ENCODE data around the gene ZNF423. TPM values are rescaled to one million over a fixed set of nuclear protein-coding genes. Genes with fewer than 3 reads are reported as not detected.
"Not testable (repeated sequence)": the region's sequence is repeated elsewhere in the genome, so short reads cannot be mapped to it uniquely, and the experiment has no call there.

The ZNF423 gene
- polyA plus RNA-seq, 1 of the 3 experiments (the other 2 are of a cell fraction): 1.2 TPM

DNA sequence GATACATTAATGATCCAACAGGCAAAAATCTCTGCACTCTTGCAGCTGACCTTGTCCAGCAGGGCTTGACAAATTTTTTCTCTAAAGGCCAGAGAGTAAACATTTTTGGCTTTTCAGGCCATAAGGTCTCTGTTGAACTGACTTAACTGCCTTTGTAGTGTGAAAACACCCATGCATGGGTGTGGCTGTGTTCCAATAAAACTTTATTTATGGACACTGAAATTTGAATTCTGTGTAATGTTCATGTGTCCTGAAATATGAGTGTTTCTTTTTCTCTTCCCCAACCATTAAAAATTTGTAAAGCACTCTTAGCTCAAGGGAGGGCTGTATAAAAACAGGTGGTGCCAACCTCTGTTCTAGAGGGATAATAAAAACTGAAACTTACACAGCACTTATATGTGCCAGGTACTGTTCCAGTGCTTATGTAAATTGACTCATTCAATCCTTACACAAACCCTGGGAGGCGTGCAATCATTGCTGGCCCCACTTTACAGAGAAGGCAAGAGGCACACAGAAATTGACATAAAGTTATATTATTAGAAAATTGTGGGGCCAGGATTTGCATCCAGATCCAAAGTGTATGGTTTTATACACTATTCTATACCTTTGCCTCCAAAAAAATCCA, 18.8 kb upstream of the ZNF423 start:
- Histone ChIP-seq H3K9me3 (no peaks in the 10 kb centered on the region), H3F3A (replicated peaks; ENCODE audit: insufficient read depth) (no peaks in the 10 kb centered on the region), H3K27me3 (ENCODE audit: insufficient read depth) (peaks cover 8% of the 10 kb centered on the region), H4K20me1 (ENCODE audit: insufficient read depth) (no peaks in the 10 kb centered on the region), H2AFZ (ENCODE audit: low read depth) (no peak overlapping the region), H3K79me2 (ENCODE audit: insufficient read depth) (no peaks in the 10 kb centered on the region), H3K9ac (no peak overlapping the region), H3K36me3 (replicated peaks in 1 of 2; ENCODE audit: control insufficient read depth in 1 of 2, insufficient read depth in 2 of 2, low read length in 1 of 2) (no peaks in the 10 kb centered on the region), H3K4me2 (no peak overlapping the region), H3K4me1 (ENCODE audit: control insufficient read depth in 1 of 2, insufficient read depth in 2 of 2, low read depth in 1 of 2, low read length in 1 of 2) (no peaks in the 10 kb centered on the region), H3K9me2 (no peaks in the 10 kb centered on the region), H3K27ac (ENCODE audit: low read depth in 2 of 2, low read length in 1 of 2) (no peak overlapping the region), H3K4me3 (ENCODE audit: low read depth in 2 of 2, low read length in 1 of 2) (no peak overlapping the region)
- DNase-seq: no peak
- 42% methylated on average over 1 of the region's 1 CpG for whole genome bisulfite sequencing (ENCODE audit: low lambda C conversion rate)
- ChIA-PET CTCF (interaction anchor here (1.1 to 4.7 kb wide), 4 partner anchors 9 to 467 kb away, joined by 3 to 52 read pairs (median 26); no protein-coding TSS in a partner anchor), POLR2A (no interaction called here)
- TF ChIP-seq TCF12 (IDR thresholded peaks at IDR 0.05) (no peak), IRF3 (IDR thresholded peaks at IDR 0.05; ENCODE audit: low read depth, low read length) (no peak), SMC3 (IDR thresholded peaks at IDR 0.05; ENCODE audit: low read depth, low read length) (no peak), NFIC (IDR thresholded peaks at IDR 0.05; ENCODE audit: borderline replicate concordance) (no peak), RCOR1 (IDR thresholded peaks at IDR 0.05; ENCODE audit: low read length) (no peak), PBX3 (IDR thresholded peaks at IDR 0.05) (no peak), EP300 (IDR thresholded peaks at IDR 0.05; ENCODE audit: borderline replicate concordance in 1 of 2, low read depth in 1 of 2, low read length in 1 of 2) (no peak), ZBTB33 (IDR thresholded peaks at IDR 0.05; ENCODE audit: borderline replicate concordance, low read depth) (no peak), RAD21 (IDR thresholded peaks at IDR 0.05; ENCODE audit: low read length) (no peak)
- TF ChIP-seq, protein P1, sequence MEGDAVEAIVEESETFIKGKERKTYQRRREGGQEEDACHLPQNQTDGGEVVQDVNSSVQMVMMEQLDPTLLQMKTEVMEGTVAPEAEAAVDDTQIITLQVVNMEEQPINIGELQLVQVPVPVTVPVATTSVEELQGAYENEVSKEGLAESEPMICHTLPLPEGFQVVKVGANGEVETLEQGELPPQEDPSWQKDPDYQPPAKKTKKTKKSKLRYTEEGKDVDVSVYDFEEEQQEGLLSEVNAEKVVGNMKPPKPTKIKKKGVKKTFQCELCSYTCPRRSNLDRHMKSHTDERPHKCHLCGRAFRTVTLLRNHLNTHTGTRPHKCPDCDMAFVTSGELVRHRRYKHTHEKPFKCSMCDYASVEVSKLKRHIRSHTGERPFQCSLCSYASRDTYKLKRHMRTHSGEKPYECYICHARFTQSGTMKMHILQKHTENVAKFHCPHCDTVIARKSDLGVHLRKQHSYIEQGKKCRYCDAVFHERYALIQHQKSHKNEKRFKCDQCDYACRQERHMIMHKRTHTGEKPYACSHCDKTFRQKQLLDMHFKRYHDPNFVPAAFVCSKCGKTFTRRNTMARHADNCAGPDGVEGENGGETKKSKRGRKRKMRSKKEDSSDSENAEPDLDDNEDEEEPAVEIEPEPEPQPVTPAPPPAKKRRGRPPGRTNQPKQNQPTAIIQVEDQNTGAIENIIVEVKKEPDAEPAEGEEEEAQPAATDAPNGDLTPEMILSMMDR (IDR thresholded peaks at IDR 0.05): no peak
- TF ChIP-seq, protein P2, sequence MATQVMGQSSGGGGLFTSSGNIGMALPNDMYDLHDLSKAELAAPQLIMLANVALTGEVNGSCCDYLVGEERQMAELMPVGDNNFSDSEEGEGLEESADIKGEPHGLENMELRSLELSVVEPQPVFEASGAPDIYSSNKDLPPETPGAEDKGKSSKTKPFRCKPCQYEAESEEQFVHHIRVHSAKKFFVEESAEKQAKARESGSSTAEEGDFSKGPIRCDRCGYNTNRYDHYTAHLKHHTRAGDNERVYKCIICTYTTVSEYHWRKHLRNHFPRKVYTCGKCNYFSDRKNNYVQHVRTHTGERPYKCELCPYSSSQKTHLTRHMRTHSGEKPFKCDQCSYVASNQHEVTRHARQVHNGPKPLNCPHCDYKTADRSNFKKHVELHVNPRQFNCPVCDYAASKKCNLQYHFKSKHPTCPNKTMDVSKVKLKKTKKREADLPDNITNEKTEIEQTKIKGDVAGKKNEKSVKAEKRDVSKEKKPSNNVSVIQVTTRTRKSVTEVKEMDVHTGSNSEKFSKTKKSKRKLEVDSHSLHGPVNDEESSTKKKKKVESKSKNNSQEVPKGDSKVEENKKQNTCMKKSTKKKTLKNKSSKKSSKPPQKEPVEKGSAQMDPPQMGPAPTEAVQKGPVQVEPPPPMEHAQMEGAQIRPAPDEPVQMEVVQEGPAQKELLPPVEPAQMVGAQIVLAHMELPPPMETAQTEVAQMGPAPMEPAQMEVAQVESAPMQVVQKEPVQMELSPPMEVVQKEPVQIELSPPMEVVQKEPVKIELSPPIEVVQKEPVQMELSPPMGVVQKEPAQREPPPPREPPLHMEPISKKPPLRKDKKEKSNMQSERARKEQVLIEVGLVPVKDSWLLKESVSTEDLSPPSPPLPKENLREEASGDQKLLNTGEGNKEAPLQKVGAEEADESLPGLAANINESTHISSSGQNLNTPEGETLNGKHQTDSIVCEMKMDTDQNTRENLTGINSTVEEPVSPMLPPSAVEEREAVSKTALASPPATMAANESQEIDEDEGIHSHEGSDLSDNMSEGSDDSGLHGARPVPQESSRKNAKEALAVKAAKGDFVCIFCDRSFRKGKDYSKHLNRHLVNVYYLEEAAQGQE (IDR thresholded peaks at IDR 0.05; ENCODE audit: low read depth, low read length): no peak

DNA sequence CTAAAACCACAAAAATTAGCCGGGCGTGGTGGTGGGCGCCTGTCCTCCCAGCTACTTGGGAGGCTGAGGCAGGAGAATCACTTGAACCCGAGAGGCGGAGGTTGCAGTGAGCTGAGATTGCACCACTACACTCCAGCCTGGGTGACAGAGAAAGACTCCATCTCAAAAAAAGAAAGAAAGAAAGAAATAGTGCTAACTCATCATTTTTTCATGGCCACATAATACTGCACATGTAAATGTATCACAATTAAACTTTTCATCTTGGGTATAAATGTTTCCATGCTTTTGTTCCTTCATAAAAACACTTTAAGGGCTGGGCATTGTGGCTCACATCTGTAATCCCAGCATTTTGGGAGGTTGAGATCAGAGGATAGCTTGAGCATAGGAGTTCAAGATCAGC, 15.9 kb upstream of the ZNF423 start:
- H3K4me1 ChIP-seq (ENCODE audit: control insufficient read depth in 1 of 2, insufficient read depth in 2 of 2, low read depth in 1 of 2, low read length in 1 of 2): peaks cover 0 to 11% of the 10 kb centered on the region in 2 experiments; a peak in 1 of 4 replicates
- DNase-seq; H3K27me3 ChIP-seq (ENCODE audit: insufficient read depth); H3K79me2 ChIP-seq (ENCODE audit: insufficient read depth); H3K9me2 ChIP-seq; POLR2A ChIA-PET; H3F3A ChIP-seq (replicated peaks; ENCODE audit: insufficient read depth); H3K9me3 ChIP-seq; H3K27ac ChIP-seq (ENCODE audit: low read depth in 2 of 2, low read length in 1 of 2); H4K20me1 ChIP-seq (ENCODE audit: insufficient read depth); H3K9ac ChIP-seq; H3K4me3 ChIP-seq (ENCODE audit: low read depth in 2 of 2, low read length in 1 of 2); H3K4me2 ChIP-seq; H3K36me3 ChIP-seq (replicated peaks in 1 of 2; ENCODE audit: control insufficient read depth in 1 of 2, insufficient read depth in 2 of 2, low read length in 1 of 2); H2AFZ ChIP-seq (ENCODE audit: low read depth): not testable (repeated sequence)
- CTCF ChIA-PET: interaction anchor here (1.3 to 2.2 kb wide), 2 partner anchors 14 to 50 kb away, joined by 5 to 7 read pairs; no protein-coding TSS in a partner anchor
- 80% methylated on average over 5 of the region's 5 CpGs for WGBS (ENCODE audit: low lambda C conversion rate)
